GM23338 (cell line): ENCODE results near the gene ROBO1. TPM values are rescaled to one million over a fixed set of nuclear protein-coding genes. Genes with fewer than 3 reads are reported as not detected.

ENCODE experiments used
- ATAC-seq: fragments of 200-7000 bp; cut with Tn5 transposase; 3 replicates; pipeline ENCODE4 v1.9.1; 2020
- DNase-seq: peaks from one replicate; pipeline ENCODE4 v3.0.0-alpha.2; 2015; ENCODE audit warnings: low spot score
- H2AFZ ChIP-seq: fragments of 200-600 bp; sonication (generic); 2 replicates; pipeline ENCODE4 v1.8.0; 2016; ENCODE audit warnings: antibody characterized with exemption, mild to moderate bottlenecking, moderate library complexity
- H3F3A ChIP-seq: fragments of 200-600 bp; sonication (generic); replicated peaks from 2 replicates; pipeline ENCODE4 v1.8.0; 2017; ENCODE audit warnings: antibody characterized with exemption, mixed run types, low read depth
- H3K27ac ChIP-seq: fragments of 200-600 bp; sonication (generic); 2 replicates; pipeline ENCODE4 v1.6.1; 2016; ENCODE audit warnings: low read depth
- H3K27me3 ChIP-seq: fragments of 200-600 bp; sonication (generic); 2 replicates; pipeline ENCODE4 v1.8.0; 2016; ENCODE audit warnings: mild to moderate bottlenecking, mixed run types, moderate library complexity; ENCODE audit not compliant: insufficient read depth
- H3K36me3 ChIP-seq: fragments of 200-600 bp; sonication (generic); 2 replicates; pipeline ENCODE4 v1.8.0; 2016; ENCODE audit warnings: mild to moderate bottlenecking; ENCODE audit not compliant: insufficient read depth
- H3K4me1 ChIP-seq: fragments of 200-600 bp; sonication (generic); 2 replicates; pipeline ENCODE4 v1.8.0; 2016; ENCODE audit warnings: mild to moderate bottlenecking, moderate library complexity; ENCODE audit not compliant: insufficient read depth
- H3K4me2 ChIP-seq: fragments of 200-600 bp; sonication (generic); 2 replicates; pipeline ENCODE4 v1.7.1; 2017; ENCODE audit warnings: mixed run types
- H3K4me3 ChIP-seq: fragments of 200-600 bp; sonication (generic); 2 replicates; pipeline ENCODE4 v1.6.1; 2016; ENCODE audit warnings: mixed run types
- H3K79me2 ChIP-seq: fragments of 200-600 bp; sonication (generic); replicated peaks from 2 replicates; pipeline ENCODE4 v1.8.0; 2017; ENCODE audit warnings: mild to moderate bottlenecking; ENCODE audit not compliant: insufficient read depth
- H3K9me2 ChIP-seq: fragments of 200-600 bp; sonication (generic); 2 replicates; pipeline ENCODE4 v1.8.0; 2017; ENCODE audit not compliant: insufficient read depth
- H4K20me1 ChIP-seq: fragments of 200-600 bp; sonication (generic); replicated peaks from 2 replicates; pipeline ENCODE4 v1.8.0; 2017; ENCODE audit warnings: mild to moderate bottlenecking; ENCODE audit not compliant: insufficient read depth
- H3K27ac Mint-ChIP-seq: 2 replicates; pipeline ENCODE4 v1.8.0; 2020; ENCODE audit warnings: inconsistent platforms, mild to moderate bottlenecking, moderate library complexity, mixed read lengths
- H3K27me3 Mint-ChIP-seq: 3 replicates; pipeline ENCODE4 v1.8.0; 2022; ENCODE audit warnings: low read depth, mild to moderate bottlenecking, moderate library complexity, mixed read lengths, inconsistent platforms; ENCODE audit not compliant: insufficient read depth, poor library complexity
- H3K36me3 Mint-ChIP-seq: 3 replicates; pipeline ENCODE4 v1.8.0; 2021; ENCODE audit warnings: low read depth, mild to moderate bottlenecking, inconsistent platforms, moderate library complexity, mixed read lengths
- H3K4me1 Mint-ChIP-seq: 3 replicates; pipeline ENCODE4 v1.8.0; 2020; ENCODE audit warnings: mild to moderate bottlenecking, inconsistent platforms, mixed read lengths
- H3K4me3 Mint-ChIP-seq: 3 replicates; pipeline ENCODE4 v1.8.0; 2021; ENCODE audit warnings: moderate library complexity, mild to moderate bottlenecking, inconsistent platforms, mixed read lengths
- H3K9me3 Mint-ChIP-seq: 3 replicates; pipeline ENCODE4 v1.8.0; 2020; ENCODE audit warnings: moderate library complexity, mild to moderate bottlenecking, inconsistent platforms, mixed read lengths
- CREB1 ChIP-seq: fragments of 250-450 bp; sonication (Bioruptor Pico); IDR thresholded peaks from 2 replicates; pipeline ENCODE4 v1.5.0; 2020; ENCODE audit warnings: low read depth, mild to moderate bottlenecking, moderate library complexity
- EZH2 ChIP-seq: fragments of 200-600 bp; sonication (generic); IDR thresholded peaks from one replicate; pipeline ENCODE4 v1.8.0; 2017; ENCODE audit warnings: antibody characterized with exemption, mild to moderate bottlenecking, low read depth; ENCODE audit not compliant: unreplicated experiment
- EZH2phosphoT487 ChIP-seq: fragments of 200-600 bp; sonication (generic); IDR thresholded peaks from one replicate; pipeline ENCODE4 v1.8.1; 2018; ENCODE audit warnings: antibody characterized with exemption; ENCODE audit not compliant: unreplicated experiment
- JUNB ChIP-seq: IDR thresholded peaks from one replicate; pipeline ENCODE4 v1.6.1; 2016; ENCODE audit warnings: antibody characterized with exemption; ENCODE audit not compliant: unreplicated experiment
- NANOG ChIP-seq: IDR thresholded peaks from 2 replicates; pipeline ENCODE4 v1.6.1; 2016; ENCODE audit warnings: antibody characterized with exemption, borderline replicate concordance
- POLR2AphosphoS5 ChIP-seq: IDR thresholded peaks from 2 replicates; pipeline ENCODE4 v1.6.1; 2016; ENCODE audit warnings: antibody characterized with exemption, low read depth
- ZNF114 ChIP-seq: fragments of 250-450 bp; sonication (Bioruptor Pico); IDR thresholded peaks from 2 replicates; pipeline ENCODE4 v1.5.0; 2020; ENCODE audit warnings: mild to moderate bottlenecking, moderate library complexity
- ZNF331 ChIP-seq: fragments of 250-450 bp; sonication (Bioruptor Pico); IDR thresholded peaks from 2 replicates; pipeline ENCODE4 v1.5.0; 2020; ENCODE audit warnings: low read depth, mild to moderate bottlenecking, moderate library complexity
- polyA plus RNA-seq: library from polyadenylated mRNA; unstranded; fragments of >200 nt; fragmentation: Nextera tagmentation; extraction: Ambion mirVana; gene quantifications from 2 replicates; pipeline ENCODE4 v1.2.1, GENCODE V29; 2016
- total RNA-seq: library from RNA; depleted of rRNA; stranded (reverse); fragments of >200 nt; shearing (Covaris generic); gene quantifications from 2 replicates; pipeline ENCODE4 v1.2.3, GENCODE V29; 2014
- TF ChIP-seq, protein P1 (sequence below): fragments of 250-450 bp; sonication (Bioruptor Pico); IDR thresholded peaks from 2 replicates; pipeline ENCODE4 v1.5.0; 2020; ENCODE audit warnings: mild to moderate bottlenecking, moderate library complexity
- TF ChIP-seq, protein P2 (sequence below): IDR thresholded peaks from 2 replicates; pipeline ENCODE4 v1.6.1; 2016; ENCODE audit warnings: antibody characterized with exemption

The ROBO1 gene
- total and polyA plus RNA-seq, 2 experiments from 2014 or later = 19.2 to 78.3 TPM

DNA sequence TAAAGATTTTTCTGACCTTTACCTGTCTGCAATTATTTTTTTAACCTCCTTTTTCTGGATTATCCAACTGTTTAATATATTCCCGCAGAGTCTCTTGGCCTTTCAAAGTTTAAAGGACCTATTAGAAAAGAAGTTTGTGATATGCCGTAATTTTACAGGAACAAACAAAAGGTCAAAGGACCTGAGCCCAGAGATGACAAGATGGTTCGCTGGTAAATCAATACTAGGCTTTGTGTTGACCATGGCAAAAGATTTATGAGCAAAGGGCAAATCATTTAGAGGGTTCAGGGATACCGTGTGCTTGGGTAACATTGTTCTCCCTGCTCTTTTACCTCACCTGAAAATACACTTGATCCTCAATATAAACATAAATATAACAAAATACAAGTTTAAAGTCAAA is 923.5 kb downstream of the ROBO1 start:
- ATAC-seq (no peak), DNase-seq (no peak)
- no peaks in the 10 kb centered on the region for H4K20me1 ChIP-seq
- no peak overlapping the region for H3K4me3 Mint-ChIP-seq
- no peak overlapping the region for H3K4me3 ChIP-seq
- H3K27ac Mint-ChIP-seq = no peak overlapping the region
- H3K4me2 ChIP-seq = no peak overlapping the region
- TF ChIP-seq ZNF114 (no peak), POLR2AphosphoS5 (no peak), NANOG (no peak), EZH2 (no peak), JUNB (no peak), CREB1 (no peak), ZNF331 (CRISPR knock-in tag) (no peak), EZH2phosphoT487 (no peak)
- TF ChIP-seq, protein P1, sequence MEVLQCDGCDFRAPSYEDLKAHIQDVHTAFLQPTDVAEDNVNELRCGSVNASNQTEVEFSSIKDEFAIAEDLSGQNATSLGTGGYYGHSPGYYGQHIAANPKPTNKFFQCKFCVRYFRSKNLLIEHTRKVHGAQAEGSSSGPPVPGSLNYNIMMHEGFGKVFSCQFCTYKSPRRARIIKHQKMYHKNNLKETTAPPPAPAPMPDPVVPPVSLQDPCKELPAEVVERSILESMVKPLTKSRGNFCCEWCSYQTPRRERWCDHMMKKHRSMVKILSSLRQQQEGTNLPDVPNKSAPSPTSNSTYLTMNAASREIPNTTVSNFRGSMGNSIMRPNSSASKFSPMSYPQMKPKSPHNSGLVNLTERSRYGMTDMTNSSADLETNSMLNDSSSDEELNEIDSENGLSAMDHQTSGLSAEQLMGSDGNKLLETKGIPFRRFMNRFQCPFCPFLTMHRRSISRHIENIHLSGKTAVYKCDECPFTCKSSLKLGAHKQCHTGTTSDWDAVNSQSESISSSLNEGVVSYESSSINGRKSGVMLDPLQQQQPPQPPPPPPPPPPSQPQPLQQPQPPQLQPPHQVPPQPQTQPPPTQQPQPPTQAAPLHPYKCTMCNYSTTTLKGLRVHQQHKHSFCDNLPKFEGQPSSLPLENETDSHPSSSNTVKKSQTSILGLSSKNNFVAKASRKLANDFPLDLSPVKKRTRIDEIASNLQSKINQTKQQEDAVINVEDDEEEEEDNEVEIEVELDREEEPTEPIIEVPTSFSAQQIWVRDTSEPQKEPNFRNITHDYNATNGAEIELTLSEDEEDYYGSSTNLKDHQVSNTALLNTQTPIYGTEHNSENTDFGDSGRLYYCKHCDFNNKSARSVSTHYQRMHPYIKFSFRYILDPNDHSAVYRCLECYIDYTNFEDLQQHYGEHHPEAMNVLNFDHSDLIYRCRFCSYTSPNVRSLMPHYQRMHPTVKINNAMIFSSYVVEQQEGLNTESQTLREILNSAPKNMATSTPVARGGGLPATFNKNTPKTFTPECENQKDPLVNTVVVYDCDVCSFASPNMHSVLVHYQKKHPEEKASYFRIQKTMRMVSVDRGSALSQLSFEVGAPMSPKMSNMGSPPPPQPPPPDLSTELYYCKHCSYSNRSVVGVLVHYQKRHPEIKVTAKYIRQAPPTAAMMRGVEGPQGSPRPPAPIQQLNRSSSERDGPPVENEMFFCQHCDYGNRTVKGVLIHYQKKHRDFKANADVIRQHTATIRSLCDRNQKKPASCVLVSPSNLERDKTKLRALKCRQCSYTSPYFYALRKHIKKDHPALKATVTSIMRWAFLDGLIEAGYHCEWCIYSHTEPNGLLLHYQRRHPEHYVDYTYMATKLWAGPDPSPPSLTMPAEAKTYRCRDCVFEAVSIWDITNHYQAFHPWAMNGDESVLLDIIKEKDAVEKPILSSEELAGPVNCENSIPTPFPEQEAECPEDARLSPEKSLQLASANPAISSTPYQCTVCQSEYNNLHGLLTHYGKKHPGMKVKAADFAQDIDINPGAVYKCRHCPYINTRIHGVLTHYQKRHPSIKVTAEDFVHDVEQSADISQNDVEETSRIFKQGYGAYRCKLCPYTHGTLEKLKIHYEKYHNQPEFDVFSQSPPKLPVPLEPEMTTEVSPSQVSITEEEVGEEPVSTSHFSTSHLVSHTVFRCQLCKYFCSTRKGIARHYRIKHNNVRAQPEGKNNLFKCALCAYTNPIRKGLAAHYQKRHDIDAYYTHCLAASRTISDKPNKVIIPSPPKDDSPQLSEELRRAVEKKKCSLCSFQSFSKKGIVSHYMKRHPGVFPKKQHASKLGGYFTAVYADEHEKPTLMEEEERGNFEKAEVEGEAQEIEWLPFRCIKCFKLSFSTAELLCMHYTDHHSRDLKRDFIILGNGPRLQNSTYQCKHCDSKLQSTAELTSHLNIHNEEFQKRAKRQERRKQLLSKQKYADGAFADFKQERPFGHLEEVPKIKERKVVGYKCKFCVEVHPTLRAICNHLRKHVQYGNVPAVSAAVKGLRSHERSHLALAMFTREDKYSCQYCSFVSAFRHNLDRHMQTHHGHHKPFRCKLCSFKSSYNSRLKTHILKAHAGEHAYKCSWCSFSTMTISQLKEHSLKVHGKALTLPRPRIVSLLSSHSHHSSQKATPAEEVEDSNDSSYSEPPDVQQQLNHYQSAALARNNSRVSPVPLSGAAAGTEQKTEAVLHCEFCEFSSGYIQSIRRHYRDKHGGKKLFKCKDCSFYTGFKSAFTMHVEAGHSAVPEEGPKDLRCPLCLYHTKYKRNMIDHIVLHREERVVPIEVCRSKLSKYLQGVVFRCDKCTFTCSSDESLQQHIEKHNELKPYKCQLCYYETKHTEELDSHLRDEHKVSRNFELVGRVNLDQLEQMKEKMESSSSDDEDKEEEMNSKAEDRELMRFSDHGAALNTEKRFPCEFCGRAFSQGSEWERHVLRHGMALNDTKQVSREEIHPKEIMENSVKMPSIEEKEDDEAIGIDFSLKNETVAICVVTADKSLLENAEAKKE (CRISPR knock-in tag) = no peak
- TF ChIP-seq, protein P2, sequence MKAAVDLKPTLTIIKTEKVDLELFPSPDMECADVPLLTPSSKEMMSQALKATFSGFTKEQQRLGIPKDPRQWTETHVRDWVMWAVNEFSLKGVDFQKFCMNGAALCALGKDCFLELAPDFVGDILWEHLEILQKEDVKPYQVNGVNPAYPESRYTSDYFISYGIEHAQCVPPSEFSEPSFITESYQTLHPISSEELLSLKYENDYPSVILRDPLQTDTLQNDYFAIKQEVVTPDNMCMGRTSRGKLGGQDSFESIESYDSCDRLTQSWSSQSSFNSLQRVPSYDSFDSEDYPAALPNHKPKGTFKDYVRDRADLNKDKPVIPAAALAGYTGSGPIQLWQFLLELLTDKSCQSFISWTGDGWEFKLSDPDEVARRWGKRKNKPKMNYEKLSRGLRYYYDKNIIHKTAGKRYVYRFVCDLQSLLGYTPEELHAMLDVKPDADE = no peak
- no peaks in the 10 kb centered on the region for H3K36me3 Mint-ChIP-seq
- H3K9me3 Mint-ChIP-seq = no peaks in the 10 kb centered on the region
- H3K4me1 Mint-ChIP-seq = peaks cover 12% of the 10 kb centered on the region
- H3K9me2 ChIP-seq = no peaks in the 10 kb centered on the region
- H3K4me1 ChIP-seq = peaks cover 4% of the 10 kb centered on the region
- no peaks in the 10 kb centered on the region for H3K27me3 Mint-ChIP-seq
- no peak overlapping the region for H2AFZ ChIP-seq
- no peak overlapping the region for H3K27ac ChIP-seq
- peaks cover 3% of the 10 kb centered on the region for H3K79me2 ChIP-seq
- H3K27me3 ChIP-seq = no peaks in the 10 kb centered on the region
- H3K36me3 ChIP-seq = no peaks in the 10 kb centered on the region
- H3F3A ChIP-seq = no peaks in the 10 kb centered on the region
